Hepatocyte (in vitro differentiated cells): ENCODE data around the gene C6orf15. TPM values are rescaled to one million over a fixed set of nuclear protein-coding genes. Genes with fewer than 3 reads are reported as not detected.

ENCODE experiments used
- DNase-seq: peaks from one replicate; pipeline ENCODE4 v3.0.0-alpha.2; 2016; ENCODE audit warnings: low spot score
- H2AFZ ChIP-seq: fragments of 200-600 bp; sonication (generic); 2 replicates; pipeline ENCODE4 v1.6.0; 2016; ENCODE audit warnings: antibody characterized with exemption, mild to moderate bottlenecking
- H3K27ac ChIP-seq: fragments of 200-600 bp; sonication (generic); 2 replicates; pipeline ENCODE4 v1.5.1; 2016; ENCODE audit warnings: mild to moderate bottlenecking
- H3K27me3 ChIP-seq: fragments of 200-600 bp; sonication (generic); 2 replicates; pipeline ENCODE4 v1.6.1; 2016
- H3K36me3 ChIP-seq: fragments of 200-600 bp; sonication (generic); replicated peaks from 2 replicates; pipeline ENCODE4 v1.5.1; 2016; ENCODE audit warnings: low read depth; ENCODE audit not compliant: insufficient read depth
- H3K4me1 ChIP-seq: fragments of 200-600 bp; sonication (generic); 2 replicates; pipeline ENCODE4 v1.5.1; 2016; ENCODE audit warnings: mild to moderate bottlenecking, moderate library complexity; ENCODE audit not compliant: insufficient read depth
- H3K4me2 ChIP-seq: fragments of 200-600 bp; sonication (generic); 2 replicates; pipeline ENCODE4 v1.6.0; 2016
- H3K4me3 ChIP-seq: fragments of 200-600 bp; sonication (generic); 2 replicates; pipeline ENCODE4 v1.5.1; 2016; ENCODE audit warnings: mild to moderate bottlenecking
- H3K79me2 ChIP-seq: fragments of 200-600 bp; sonication (generic); 2 replicates; pipeline ENCODE4 v1.6.0; 2017; ENCODE audit warnings: mild to moderate bottlenecking
- H3K9me2 ChIP-seq: fragments of 200-600 bp; sonication (generic); replicated peaks from 2 replicates; pipeline ENCODE4 v1.6.0; 2017; ENCODE audit warnings: mild to moderate bottlenecking; ENCODE audit not compliant: insufficient read depth
- H3K9me3 ChIP-seq: fragments of 200-600 bp; sonication (generic); 2 replicates; pipeline ENCODE4 v1.5.1; 2016; ENCODE audit warnings: low read depth, mild to moderate bottlenecking
- H4K20me1 ChIP-seq: fragments of 200-600 bp; sonication (generic); 2 replicates; pipeline ENCODE4 v1.6.0; 2016; ENCODE audit warnings: mild to moderate bottlenecking; ENCODE audit not compliant: insufficient read depth, poor library complexity, severe bottlenecking
- EZH2 ChIP-seq: fragments of 200-600 bp; sonication (generic); IDR thresholded peaks from 2 replicates; pipeline ENCODE4 v1.6.1; 2016; ENCODE audit warnings: antibody characterized with exemption, mild to moderate bottlenecking, borderline replicate concordance
- EZH2phosphoT487 ChIP-seq: fragments of 200-600 bp; sonication (generic); IDR thresholded peaks from one replicate; pipeline ENCODE4 v1.6.1; 2018; ENCODE audit warnings: antibody characterized with exemption, mild to moderate bottlenecking, low read depth, moderate library complexity; ENCODE audit not compliant: unreplicated experiment, severe bottlenecking
- WGBS: methylation state at CpG from one replicate; pipeline ENCODE4 v1.1.6; 2016; ENCODE audit warnings: low lambda C conversion rate; ENCODE audit errors: missing lambda C conversion rate; 5-methylcytosine and 5-hydroxymethylcytosine counted together
- polyA plus RNA-seq: library from polyadenylated mRNA; unstranded; fragments of >200 nt; fragmentation: Nextera tagmentation; extraction: Ambion mirVana; gene quantifications from 2 replicates; pipeline ENCODE4 v1.2.1, GENCODE V29; 2016
- total RNA-seq: library from RNA; depleted of rRNA; stranded (reverse); fragments of >200 nt; gene quantifications from 2 replicates; pipeline ENCODE4 v1.2.3, GENCODE V29; 2014
- TF ChIP-seq, protein P1 (sequence below): fragments of 200-600 bp; sonication (generic); IDR thresholded peaks from 2 replicates; pipeline ENCODE4 v1.5.1; 2016; ENCODE audit warnings: antibody characterized with exemption, mild to moderate bottlenecking; ENCODE audit not compliant: poor library complexity

C6orf15 gene
- total and polyA plus RNA-seq, 2 experiments from 2014 or later, result not detected

DNA sequence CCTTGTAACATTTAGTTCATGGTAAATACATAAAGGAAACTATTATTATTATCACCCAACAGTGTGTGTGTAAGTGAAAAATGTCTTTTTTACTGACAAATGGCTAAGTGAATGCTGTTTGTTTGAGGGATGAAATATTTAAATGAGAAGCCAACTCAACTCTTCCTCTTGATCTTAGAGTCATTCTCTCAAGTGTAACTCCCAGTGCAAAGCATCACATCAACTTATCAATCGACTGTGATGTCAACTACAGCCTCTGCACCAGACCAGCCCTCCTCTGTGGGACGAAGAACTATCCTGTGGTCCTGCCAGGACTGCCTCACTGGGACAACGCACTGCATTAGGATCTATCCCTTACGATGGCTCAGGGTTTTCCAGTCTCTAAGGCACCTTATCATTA lies 5.3 kb downstream of the C6orf15 start:
- TF ChIP-seq EZH2phosphoT487 (no peak), EZH2 (no peak)
- TF ChIP-seq, protein P1, sequence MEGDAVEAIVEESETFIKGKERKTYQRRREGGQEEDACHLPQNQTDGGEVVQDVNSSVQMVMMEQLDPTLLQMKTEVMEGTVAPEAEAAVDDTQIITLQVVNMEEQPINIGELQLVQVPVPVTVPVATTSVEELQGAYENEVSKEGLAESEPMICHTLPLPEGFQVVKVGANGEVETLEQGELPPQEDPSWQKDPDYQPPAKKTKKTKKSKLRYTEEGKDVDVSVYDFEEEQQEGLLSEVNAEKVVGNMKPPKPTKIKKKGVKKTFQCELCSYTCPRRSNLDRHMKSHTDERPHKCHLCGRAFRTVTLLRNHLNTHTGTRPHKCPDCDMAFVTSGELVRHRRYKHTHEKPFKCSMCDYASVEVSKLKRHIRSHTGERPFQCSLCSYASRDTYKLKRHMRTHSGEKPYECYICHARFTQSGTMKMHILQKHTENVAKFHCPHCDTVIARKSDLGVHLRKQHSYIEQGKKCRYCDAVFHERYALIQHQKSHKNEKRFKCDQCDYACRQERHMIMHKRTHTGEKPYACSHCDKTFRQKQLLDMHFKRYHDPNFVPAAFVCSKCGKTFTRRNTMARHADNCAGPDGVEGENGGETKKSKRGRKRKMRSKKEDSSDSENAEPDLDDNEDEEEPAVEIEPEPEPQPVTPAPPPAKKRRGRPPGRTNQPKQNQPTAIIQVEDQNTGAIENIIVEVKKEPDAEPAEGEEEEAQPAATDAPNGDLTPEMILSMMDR, result no peak
- no peaks in the 10 kb centered on the region for H3K79me2 ChIP-seq

DNA sequence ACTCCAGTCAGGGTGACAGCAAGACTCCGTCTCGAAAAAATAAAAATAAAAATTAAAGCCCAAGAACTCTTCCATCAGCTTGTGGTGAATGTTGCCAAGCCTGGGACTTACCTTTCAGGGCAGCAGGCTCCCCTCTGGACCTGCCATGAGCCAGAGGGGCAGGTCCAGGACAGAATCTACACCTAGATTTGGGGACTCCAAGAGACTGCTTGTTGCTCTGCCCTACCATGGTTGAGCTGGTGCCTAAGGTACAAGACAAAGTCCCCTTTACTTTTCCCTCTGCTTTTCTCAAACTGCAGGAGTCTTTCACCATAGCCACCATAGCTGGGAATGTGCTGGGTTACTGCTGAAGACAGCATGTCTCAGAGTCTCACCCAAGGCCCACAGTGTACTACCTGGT lies 9.2 kb downstream of the C6orf15 start:
- Histone ChIP-seq H3K79me2 (no peaks in the 10 kb centered on the region), H3K9me3 (no peaks in the 10 kb centered on the region), H3K4me1 (no peaks in the 10 kb centered on the region), H3K4me2 (no peak overlapping the region), H2AFZ (no peak overlapping the region), H3K27me3 (no peaks in the 10 kb centered on the region), H3K4me3 (no peak overlapping the region), H3K27ac (no peak overlapping the region), H3K36me3 (no peaks in the 10 kb centered on the region), H4K20me1 (no peaks in the 10 kb centered on the region), H3K9me2 (no peaks in the 10 kb centered on the region)
- WGBS, result 98% methylated on average over 2 of the region's 2 CpGs
- no peak for DNase-seq
- TF ChIP-seq EZH2, result no peak
- no peak for TF ChIP-seq EZH2phosphoT487
- TF ChIP-seq, protein P1, result no peak

More for the DNA sequence above, 5.3 kb downstream of the C6orf15 start:
- no peak overlapping the region for H3K4me2 ChIP-seq
- WGBS, result 74% methylated on average over 4 of the region's 4 CpGs
- H4K20me1 ChIP-seq, result no peaks in the 10 kb centered on the region
- H3K4me3 ChIP-seq, result no peak overlapping the region
- no peaks in the 10 kb centered on the region for H3K4me1 ChIP-seq
- no peaks in the 10 kb centered on the region for H3K27me3 ChIP-seq
- H3K9me2 ChIP-seq, result no peaks in the 10 kb centered on the region
- H3K36me3 ChIP-seq, result no peaks in the 10 kb centered on the region
- H3K9me3 ChIP-seq, result no peaks in the 10 kb centered on the region
- H3K27ac ChIP-seq, result no peak overlapping the region
- no peak overlapping the region for H2AFZ ChIP-seq
- no peak for DNase-seq

- H3K4me2 ChIP-seq, result no peak overlapping the region
- no peak overlapping the region for H2AFZ ChIP-seq
- H4K20me1 ChIP-seq, result no peaks in the 10 kb centered on the region
- over 99% methylated on average over 4 of the region's 4 CpGs for WGBS
- H3K9me2 ChIP-seq, result no peaks in the 10 kb centered on the region
- H3K27me3 ChIP-seq, result no peaks in the 10 kb centered on the region
- no peak overlapping the region for H3K27ac ChIP-seq
- no peaks in the 10 kb centered on the region for H3K9me3 ChIP-seq
- no peak overlapping the region for H3K4me3 ChIP-seq
- no peak for DNase-seq
- no peaks in the 10 kb centered on the region for H3K79me2 ChIP-seq
- TF ChIP-seq, protein P1, result no peak
- no peak for TF ChIP-seq EZH2phosphoT487
- TF ChIP-seq EZH2, result no peak
- H3K4me1 ChIP-seq, result peaks cover 3% of the 10 kb centered on the region
- no peaks in the 10 kb centered on the region for H3K36me3 ChIP-seq
Observed at GRCh38 chr6:31098449-31098938, 13.9 kb downstream of the C6orf15 start.

DNA sequence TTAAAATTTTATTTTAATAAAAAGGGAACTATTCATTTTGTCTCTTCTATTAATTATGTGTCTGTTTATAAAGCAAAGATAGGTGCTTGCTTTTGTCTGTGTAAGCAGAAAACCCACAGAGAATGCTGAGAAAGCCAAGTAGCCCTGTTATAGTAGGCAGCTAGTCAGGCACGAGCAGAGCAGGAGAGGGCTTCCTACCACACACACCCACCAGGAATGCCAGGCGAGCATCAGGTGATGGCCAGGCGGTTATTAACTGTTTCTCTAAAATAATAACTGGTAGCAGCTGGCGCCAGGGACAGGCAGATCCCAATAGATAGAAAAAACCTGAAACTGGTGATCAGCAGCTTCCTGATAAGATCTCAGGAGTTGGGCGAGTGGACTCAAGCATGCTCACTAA lies 15.7 kb downstream of the C6orf15 start:
- H3K4me1 ChIP-seq, result peaks cover 3% of the 10 kb centered on the region
- H4K20me1 ChIP-seq, result no peaks in the 10 kb centered on the region
- no peaks in the 10 kb centered on the region for H3K9me2 ChIP-seq
- H3K79me2 ChIP-seq, result no peaks in the 10 kb centered on the region
- H3K4me3 ChIP-seq, result no peak overlapping the region
- H2AFZ ChIP-seq, result no peak overlapping the region
- no peaks in the 10 kb centered on the region for H3K9me3 ChIP-seq
- H3K27me3 ChIP-seq, result no peaks in the 10 kb centered on the region
- H3K36me3 ChIP-seq, result no peaks in the 10 kb centered on the region
- no peak overlapping the region for H3K4me2 ChIP-seq
- 84% methylated on average over 5 of the region's 5 CpGs for WGBS
- TF ChIP-seq EZH2phosphoT487, result no peak
- TF ChIP-seq, protein P1, result no peak
- no peak for TF ChIP-seq EZH2
- DNase-seq, result no peak
- no peak overlapping the region for H3K27ac ChIP-seq
